ENCODE data around the gene TXNDC9. TPM values are rescaled to one million over a fixed set of nuclear protein-coding genes. Genes with fewer than 3 reads are reported as not detected.
"Not testable (repeated sequence)": the region's sequence is repeated elsewhere in the genome, so short reads cannot be mapped to it uniquely, and the experiment has no call there.

Gene TXNDC9
- total RNA-seq, 2 experiments from 2014 or later: 8.3 TPM

GRCh38 chr2:99325384-99325783 is 10.7 kb downstream of the TXNDC9 start:
- intact Hi-C loops (cut with DNase I, micrococcal nuclease): no loop called here
- no peaks in the 10 kb centered on the region for H3K9me3 Mint-ChIP-seq
- Histone ChIP-seq H3K27ac (ENCODE audit: low read depth in 1 of 2, low read length in 2 of 2) (no peak overlapping the region), H3K4me1 (ENCODE audit: insufficient read depth, low read length) (peaks cover 4% of the 10 kb centered on the region), H3K36me3 (ENCODE audit: insufficient read depth, low read length) (peaks cover 83% of the 10 kb centered on the region), H3K4me3 (ENCODE audit: low read length) (no peak overlapping the region), H3K27me3 (ENCODE audit: control insufficient read depth in 1 of 2, insufficient read depth in 2 of 2, low read length in 2 of 2) (no peaks in the 10 kb centered on the region), H3K9me3 (ENCODE audit: control insufficient read depth in 1 of 2, insufficient read depth in 1 of 2, low read length in 2 of 2) (no peaks in the 10 kb centered on the region)
- no peak overlapping the region for H3K4me3 Mint-ChIP-seq
- H3K36me3 Mint-ChIP-seq (ENCODE audit: low read depth): peaks cover 86% of the 10 kb centered on the region
- DNase-seq (no peak), ATAC-seq (ENCODE audit: poor library complexity) (no peak)
- ChIA-PET CTCF (interaction anchor here (1.6 kb wide), 1 partner anchor 12 kb away, joined by 5 read pairs; the partner anchor contains the start of gene EIF5B), POLR2A (no interaction called here)
- no peak overlapping the region for H3K27ac Mint-ChIP-seq
- peaks cover 10% of the 10 kb centered on the region for H3K4me1 Mint-ChIP-seq (ENCODE audit: low read depth)
- TF ChIP-seq CTCF (IDR thresholded peaks at IDR 0.05): no peak
- no peaks in the 10 kb centered on the region for H3K27me3 Mint-ChIP-seq

- peaks cover 59% of the 10 kb centered on the region for H3K36me3 Mint-ChIP-seq (ENCODE audit: low read depth)
- H3K9me3 Mint-ChIP-seq; POLR2A ChIA-PET; H3K27me3 Mint-ChIP-seq; H3K4me1 Mint-ChIP-seq (ENCODE audit: low read depth); H3K4me3 ChIP-seq (ENCODE audit: low read length); DNase-seq; H3K9me3 ChIP-seq (ENCODE audit: control insufficient read depth in 1 of 2, insufficient read depth in 1 of 2, low read length in 2 of 2); H3K27ac Mint-ChIP-seq; ATAC-seq (ENCODE audit: poor library complexity); H3K4me1 ChIP-seq (ENCODE audit: insufficient read depth, low read length); CTCF ChIA-PET; H3K27ac ChIP-seq (ENCODE audit: low read depth in 1 of 2, low read length in 2 of 2); H3K27me3 ChIP-seq (ENCODE audit: control insufficient read depth in 1 of 2, insufficient read depth in 2 of 2, low read length in 2 of 2); intact Hi-C loops (cut with DNase I, micrococcal nuclease); H3K4me3 Mint-ChIP-seq: not testable (repeated sequence)
- H3K36me3 ChIP-seq (ENCODE audit: insufficient read depth, low read length): peaks cover 57% of the 10 kb centered on the region
Observed at GRCh38 chr2:99317873-99318200, 18.3 kb downstream of the TXNDC9 start.

- Mint-ChIP-seq H3K4me3 (no peak overlapping the region), H3K36me3 (ENCODE audit: low read depth) (peaks cover 57% of the 10 kb centered on the region), H3K4me1 (ENCODE audit: low read depth) (no peaks in the 10 kb centered on the region), H3K9me3 (peaks cover 3% of the 10 kb centered on the region), H3K27ac (no peak overlapping the region), H3K27me3 (no peaks in the 10 kb centered on the region)
- Histone ChIP-seq H3K4me3 (ENCODE audit: low read length) (no peak overlapping the region), H3K9me3 (ENCODE audit: control insufficient read depth in 1 of 2, insufficient read depth in 1 of 2, low read length in 2 of 2) (peaks cover 0 to 6% of the 10 kb centered on the region in 2 experiments), H3K27ac (ENCODE audit: low read depth in 1 of 2, low read length in 2 of 2) (no peak overlapping the region), H3K36me3 (ENCODE audit: insufficient read depth, low read length) (peaks cover 53% of the 10 kb centered on the region), H3K27me3 (ENCODE audit: control insufficient read depth in 1 of 2, insufficient read depth in 2 of 2, low read length in 2 of 2) (no peaks in the 10 kb centered on the region), H3K4me1 (ENCODE audit: insufficient read depth, low read length) (no peaks in the 10 kb centered on the region)
- ATAC-seq (ENCODE audit: poor library complexity) (no peak), DNase-seq (no peak)
- no peak for TF ChIP-seq CTCF (IDR thresholded peaks at IDR 0.05)
- intact Hi-C loops (cut with DNase I, micrococcal nuclease): no loop called here
- ChIA-PET POLR2A (no interaction called here), CTCF (no interaction called here)
Observed at GRCh38 chr2:99317161-99317872, 18.8 kb downstream of the TXNDC9 start.

- not testable (repeated sequence) for H3K27ac Mint-ChIP-seq
Observed at GRCh38 chr2:99301097-99301496, 35.0 kb downstream of the TXNDC9 start, which contains the start of gene LYG1. Gene LYG1, minus strand, starts transcription at chr2:99301197. Its CDS starts 5,527 bp downstream, at chr2:99295670.

More at GRCh38 chr2:99301097-99301496, 35.0 kb downstream of the TXNDC9 start, which contains the start of gene LYG1:
- H3K36me3 ChIP-seq (ENCODE audit: insufficient read depth, low read length); H3K4me3 ChIP-seq (ENCODE audit: low read length); POLR2A ChIA-PET; intact Hi-C loops (cut with DNase I, micrococcal nuclease); CTCF ChIA-PET; H3K27me3 ChIP-seq (ENCODE audit: control insufficient read depth in 1 of 2, insufficient read depth in 2 of 2, low read length in 2 of 2); DNase-seq; H3K4me1 ChIP-seq (ENCODE audit: insufficient read depth, low read length); H3K9me3 Mint-ChIP-seq; H3K4me1 Mint-ChIP-seq (ENCODE audit: low read depth); H3K9me3 ChIP-seq (ENCODE audit: control insufficient read depth in 1 of 2, insufficient read depth in 1 of 2, low read length in 2 of 2); H3K4me3 Mint-ChIP-seq; H3K27ac ChIP-seq (ENCODE audit: low read depth in 1 of 2, low read length in 2 of 2); H3K27me3 Mint-ChIP-seq; ATAC-seq (ENCODE audit: poor library complexity): not testable (repeated sequence)
- H3K36me3 Mint-ChIP-seq (ENCODE audit: low read depth): peaks cover 56% of the 10 kb centered on the region
